GM20431 (cell line): ENCODE data around the gene ZNF101.
"Not testable (repeated sequence)": the region's sequence is repeated elsewhere in the genome, so short reads cannot be mapped to it uniquely, and the experiment has no call there.

Source experiments
- in situ Hi-C: fragments of 300-500 bp; cut with MseI, MboI; formaldehyde crosslinking; loops from one replicate; pipeline ENCODE4 v1.15.0; 2020; ENCODE audit warnings: low sequenced_read_pairs; ENCODE audit not compliant: unreplicated experiment

The ZNF101 gene

DNA sequence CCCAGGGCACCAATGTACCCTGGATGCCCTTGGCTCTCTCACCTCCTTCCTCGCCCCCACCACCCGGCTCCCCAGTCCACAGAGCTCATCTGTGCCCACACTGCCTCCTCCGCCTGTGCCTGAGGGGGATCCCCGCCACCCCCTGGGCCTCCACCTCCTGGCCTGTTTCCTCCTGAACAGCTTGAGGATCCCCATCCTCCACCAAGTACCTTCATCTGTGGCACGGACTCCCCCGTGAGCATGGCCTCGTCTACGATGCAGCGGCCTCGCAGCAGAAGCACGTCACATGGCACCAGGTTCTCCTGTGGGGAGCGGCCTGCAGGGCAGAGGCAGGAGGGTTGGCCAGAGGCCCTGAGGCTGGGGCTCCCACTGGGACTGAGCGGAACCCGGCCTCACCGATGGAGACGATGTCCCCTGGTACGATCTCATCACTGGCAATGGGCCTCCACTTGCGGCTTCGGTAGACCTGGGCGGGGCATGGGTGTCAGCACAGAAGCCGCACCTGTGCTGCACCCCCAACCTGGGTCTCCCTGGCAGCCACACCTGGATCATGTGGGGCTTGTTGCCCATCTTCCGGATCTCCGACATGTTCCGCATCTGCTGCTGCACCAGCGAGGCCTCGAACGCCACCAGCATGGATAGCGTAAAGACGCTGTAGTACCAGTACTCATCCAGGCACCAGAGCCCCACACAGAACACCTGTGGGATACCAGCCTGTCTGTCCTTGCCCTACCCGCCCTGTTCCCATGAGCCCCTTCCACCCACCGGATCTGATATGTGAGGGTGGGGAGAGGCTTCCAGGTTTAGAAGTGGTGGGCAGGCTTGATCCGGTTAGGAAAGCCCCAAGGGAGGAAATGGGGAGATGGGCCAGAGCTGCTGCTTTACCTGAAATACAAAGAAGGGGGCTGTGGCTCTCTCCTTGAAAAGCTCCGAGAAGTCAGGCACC lies 11.9 kb upstream of the ZNF101 start:
- in situ Hi-C loops: no loop called here

DNA sequence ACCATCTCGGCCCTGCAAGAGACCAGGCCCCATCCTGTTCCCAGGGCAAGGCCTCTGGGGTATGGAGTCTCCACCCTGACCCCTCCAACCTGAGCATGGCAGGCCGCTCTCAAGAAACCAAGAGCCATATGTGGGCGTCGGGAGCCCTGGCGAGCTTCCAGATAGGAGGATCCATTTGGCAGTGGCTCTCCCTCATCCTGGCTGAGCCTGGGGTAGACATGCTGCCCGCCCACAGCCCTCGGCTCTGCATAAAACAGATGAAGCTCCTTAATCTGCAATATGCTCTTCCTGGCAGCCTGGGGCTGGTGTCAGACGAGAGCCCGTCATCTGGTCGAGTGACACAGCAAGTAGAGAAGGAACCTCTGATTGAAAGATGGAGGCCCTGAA lies 11.2 kb upstream of the ZNF101 start:
- in situ Hi-C loops: no loop called here

DNA sequence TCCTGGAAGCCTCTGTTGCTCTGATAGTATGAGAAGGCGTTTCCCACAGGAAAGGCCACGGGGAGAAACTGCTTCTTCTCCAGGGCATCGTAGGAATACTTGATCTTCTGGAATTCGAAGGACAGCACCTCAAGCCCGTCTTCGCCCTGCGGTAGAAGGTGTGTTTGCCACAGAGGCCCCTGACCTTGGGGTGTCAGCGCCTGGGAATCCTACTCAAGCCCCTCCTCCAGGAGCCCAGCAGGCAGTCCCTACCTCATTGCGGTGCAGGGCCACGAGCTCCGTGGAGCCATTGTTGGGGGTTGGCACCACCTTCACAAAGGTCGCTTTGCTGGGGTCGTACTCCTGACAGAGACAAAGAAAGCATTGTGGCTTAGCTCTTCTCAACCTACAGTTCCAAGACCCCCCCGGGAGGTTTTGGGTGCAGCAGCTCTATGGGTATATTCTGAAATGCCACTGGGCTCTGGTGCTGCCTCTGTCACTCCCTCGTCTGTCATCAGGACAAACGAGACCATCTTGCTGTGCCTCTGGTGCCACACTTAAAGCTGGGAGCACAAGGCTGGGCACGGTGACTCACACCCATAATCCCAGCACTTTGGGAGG lies 8.9 kb upstream of the ZNF101 start:
- in situ Hi-C loops: no loop called here

DNA sequence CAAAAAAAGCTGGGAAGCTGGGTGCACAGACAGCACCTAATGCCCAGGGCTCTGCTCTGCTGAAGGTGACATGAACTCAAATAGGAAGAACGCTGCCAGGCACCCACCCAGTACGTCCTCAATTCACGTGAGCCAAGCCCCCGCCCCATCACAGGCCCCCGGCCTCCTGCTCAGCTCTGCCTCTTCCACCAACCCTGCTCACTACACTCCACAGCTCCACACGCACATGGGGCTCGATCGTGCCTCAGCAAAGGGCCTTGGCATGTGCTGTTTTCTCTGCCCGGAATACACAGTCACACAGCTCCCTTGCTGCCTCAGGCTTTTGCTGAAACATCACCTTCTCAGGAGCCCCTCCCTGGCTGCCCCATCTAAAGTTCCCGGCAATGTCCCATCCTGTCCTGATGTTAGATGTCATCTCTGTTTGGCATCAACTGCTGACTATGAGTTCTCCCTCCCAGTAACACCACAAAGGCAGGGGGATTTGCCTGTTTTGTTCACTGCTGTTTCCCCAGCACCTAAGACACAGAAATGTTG lies 7.4 kb upstream of the ZNF101 start:
- in situ Hi-C loops: no loop called here

DNA sequence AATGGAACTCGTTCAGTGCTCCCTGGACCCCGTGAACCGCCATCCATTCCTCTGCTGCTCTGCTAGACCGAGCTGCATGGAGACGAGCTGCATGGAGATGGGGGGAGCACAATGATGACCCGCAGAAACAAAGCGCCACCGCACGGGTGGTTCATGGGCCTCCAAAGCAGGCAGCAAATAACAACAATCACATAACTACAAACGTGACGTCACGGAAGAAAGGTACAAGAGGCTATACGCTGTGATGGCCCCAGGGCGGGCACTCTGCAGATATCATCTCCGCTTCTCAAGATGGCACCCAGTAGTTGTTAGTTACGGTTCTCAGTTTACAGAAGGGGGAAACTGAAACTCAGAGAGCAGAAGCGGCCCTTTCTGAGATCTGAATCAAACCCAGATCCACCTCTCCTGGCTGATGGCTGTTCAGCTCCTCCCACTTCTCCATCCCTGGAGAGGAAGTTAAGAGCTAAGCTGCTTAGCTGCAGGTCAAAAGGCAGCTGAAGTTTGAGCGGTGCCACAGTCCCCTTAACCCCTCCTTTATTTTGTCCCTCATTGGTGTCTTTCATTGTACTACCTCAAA lies 6.9 kb upstream of the ZNF101 start:
- in situ Hi-C loops: no loop called here

DNA sequence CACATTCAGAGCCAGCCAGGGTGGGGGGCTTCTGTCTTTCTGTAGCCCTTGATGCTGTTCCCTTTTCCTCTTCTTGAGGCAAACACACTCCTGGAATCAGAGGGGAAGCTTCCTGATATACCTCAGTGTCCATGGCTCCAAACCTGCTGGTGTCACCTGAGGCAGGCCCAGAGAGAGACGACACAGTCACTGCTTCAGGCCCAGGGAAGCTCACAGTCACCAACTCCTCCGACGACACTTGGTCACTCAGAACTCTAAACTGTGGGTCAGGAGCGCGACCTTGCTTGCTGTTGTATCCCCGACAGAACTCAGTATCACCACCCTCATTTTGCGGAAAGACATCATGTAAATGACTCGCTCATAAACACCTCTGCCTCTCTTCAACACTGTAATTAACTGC lies 6.3 kb upstream of the ZNF101 start:
- in situ Hi-C loops: no loop called here

DNA sequence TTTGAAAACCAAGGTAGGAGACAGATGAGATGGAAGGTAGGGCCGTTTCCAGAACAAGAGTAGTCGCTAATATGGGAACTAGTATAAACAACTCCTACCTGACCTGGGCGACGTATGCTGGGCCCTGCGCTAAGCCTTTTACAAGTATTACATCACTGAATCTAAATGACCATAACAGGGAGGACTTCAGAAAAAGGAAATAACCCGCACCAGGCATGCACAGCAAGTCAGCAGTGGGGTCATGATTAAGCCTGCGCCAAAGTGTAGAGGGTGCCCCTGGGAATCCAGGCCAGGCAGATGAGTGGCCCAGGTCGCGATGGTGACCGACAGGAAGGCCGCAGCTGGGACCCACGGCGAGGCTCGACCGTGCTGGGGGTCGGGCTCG lies 5.8 kb upstream of the ZNF101 start:
- in situ Hi-C loops: no loop called here

DNA sequence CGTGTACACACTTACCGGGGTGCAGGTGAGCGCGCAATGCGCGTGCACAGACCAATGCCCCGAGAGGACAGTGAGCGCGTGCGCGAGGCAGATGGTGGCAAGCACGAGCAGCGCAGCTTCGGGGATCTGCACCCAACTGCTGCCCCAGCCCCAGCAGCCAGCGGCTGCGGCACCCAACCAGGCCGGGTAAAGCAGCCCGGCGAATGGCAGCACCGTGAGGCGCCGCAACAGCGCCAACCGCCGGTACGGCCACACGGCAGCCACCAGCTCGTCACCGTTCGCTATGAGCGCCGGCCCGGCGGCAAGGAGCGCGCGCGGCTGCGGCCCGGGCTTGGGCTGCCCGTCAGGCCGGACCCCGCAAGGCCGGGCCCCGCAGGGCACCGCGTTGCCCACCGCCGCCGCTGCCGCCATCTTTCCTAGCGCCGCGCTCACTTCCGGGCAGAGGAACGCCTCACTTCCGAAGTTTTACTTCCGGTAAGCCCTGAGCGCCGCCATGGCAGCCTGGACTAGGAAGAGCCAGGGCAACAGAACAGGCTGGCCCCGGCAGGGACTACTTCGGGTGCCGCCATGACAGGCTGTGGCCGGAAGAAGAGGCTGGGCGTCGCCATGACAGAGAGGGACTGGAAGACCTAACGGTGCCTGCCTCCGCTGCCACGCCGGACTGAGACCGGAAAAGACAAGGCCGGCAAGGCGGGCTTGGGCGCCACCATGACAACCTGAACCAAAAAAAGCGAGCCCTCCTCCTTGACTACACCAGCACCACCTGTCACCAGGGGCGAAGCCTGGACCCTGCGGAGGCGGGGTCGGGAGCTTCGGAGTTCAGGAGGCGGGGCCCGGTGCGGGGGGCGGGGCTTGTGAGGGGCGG lies 5.2 kb upstream of the ZNF101 start, which contains the start of gene ATP13A1:
TSS of gene ATP13A1 (minus strand) at position 421 of the 865 bp plus-strand sequence. CDS start at position 411, 10 bp downstream.
- in situ Hi-C loops: no loop called here

DNA sequence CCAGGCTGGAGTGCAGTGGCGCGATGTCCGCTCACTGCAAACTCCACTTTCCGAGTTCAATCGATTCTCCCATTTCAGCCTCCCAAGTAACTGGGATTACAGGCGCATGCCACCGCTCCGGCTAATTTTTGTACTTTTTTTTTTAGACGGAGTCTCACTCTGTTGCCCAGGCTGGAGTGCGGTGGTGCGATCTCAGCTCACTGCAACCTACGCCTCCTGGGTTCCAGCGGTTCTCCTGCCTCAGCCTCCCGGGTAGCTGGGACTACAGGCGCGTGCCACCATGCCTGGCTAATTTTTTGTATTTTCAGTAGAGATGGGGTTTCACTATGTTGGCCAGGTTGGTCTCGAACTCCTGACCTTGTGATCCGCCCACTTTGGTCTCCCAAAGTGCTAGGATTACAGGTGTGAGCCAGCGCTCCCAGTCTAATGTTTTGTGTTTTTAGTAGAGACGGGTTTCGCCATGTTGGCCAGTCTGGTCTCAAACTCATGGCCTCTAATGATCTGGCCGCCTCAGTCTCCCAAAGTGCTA lies 3.2 kb upstream of the ZNF101 start:
- in situ Hi-C loops: not testable (repeated sequence)

DNA sequence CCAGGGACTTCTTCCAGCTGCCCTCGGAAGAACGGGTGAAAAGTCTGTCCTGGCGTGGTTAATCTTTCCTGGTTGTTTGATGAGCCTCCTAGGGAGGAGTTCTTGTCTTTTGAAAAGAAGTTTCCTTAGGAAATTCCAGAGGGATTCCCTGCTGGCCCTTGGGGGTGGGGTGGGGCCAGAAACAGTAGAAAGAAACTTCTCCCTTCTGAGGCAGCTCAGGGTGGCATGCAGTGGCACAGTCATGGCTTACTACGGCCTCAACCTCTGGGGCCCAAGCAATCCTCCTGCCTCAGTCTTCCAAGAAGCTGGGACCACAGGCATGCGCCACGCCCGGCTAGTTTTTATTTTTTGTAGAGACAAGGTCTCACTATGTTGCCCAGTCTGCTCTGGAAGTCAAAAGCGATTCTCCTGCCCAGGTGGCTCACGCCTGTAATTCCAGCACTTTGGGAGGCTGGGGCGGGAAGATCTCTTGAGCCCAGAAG lies 1.5 kb downstream of the ZNF101 start:
- in situ Hi-C loops: no loop called here

DNA sequence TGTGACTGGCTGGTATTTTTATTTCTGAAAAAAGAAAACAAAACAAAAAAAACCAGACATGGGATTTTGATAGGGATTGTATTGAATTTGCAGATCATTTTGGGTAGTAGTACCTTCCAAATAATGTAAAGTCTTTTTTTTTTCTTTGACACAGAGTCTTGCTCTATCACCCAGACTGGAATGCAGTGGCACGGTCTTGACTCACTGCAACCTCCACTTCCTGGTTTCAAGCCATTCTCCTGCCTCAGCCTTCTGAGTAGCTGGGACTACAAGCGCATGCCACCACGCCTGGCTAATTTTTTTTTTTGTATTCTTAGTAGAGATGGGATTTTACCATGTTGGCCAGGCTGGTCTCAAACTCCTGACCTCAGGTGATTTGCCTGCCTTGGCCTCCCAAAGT lies 4.2 kb downstream of the ZNF101 start:
- in situ Hi-C loops: no loop called here

DNA sequence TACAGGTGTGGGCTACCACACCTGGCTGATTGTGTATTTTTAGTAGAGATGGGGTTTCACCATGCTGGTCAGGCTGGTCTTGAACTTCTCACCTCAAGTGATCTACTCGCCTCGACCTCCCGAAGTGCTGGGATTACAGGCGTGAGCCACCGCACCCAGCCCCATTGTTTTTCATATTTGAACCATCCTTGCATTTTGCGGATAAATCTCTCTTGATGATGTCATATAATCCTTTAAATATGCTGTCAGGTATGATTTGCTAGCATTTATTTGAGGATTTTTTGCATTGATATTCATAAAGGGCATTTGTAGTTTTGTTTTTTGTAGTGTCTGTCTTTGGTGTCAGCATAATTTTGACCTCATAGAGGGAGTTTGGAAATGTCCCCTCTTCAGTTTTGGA lies 5.7 kb downstream of the ZNF101 start:
- in situ Hi-C loops: no loop called here

DNA sequence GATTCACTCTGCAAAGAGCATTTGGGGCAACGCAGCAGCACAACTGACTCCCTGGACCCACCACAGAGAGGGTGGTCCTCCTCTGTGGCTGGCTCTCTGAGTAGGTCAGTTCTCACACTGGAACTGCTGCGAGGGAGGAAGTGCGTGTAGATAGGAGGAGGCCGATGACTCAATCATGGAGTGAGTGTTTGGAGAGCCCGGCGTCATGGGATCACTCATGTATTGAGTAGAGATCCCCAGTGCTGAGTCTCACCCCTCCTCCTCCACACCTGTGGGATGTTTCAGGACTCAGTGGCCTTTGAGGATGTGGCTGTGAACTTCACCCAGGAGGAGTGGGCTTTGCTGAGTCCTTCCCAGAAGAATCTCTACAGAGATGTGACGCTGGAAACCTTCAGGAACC lies 8.9 kb downstream of the ZNF101 start:
- in situ Hi-C loops: no loop called here

DNA sequence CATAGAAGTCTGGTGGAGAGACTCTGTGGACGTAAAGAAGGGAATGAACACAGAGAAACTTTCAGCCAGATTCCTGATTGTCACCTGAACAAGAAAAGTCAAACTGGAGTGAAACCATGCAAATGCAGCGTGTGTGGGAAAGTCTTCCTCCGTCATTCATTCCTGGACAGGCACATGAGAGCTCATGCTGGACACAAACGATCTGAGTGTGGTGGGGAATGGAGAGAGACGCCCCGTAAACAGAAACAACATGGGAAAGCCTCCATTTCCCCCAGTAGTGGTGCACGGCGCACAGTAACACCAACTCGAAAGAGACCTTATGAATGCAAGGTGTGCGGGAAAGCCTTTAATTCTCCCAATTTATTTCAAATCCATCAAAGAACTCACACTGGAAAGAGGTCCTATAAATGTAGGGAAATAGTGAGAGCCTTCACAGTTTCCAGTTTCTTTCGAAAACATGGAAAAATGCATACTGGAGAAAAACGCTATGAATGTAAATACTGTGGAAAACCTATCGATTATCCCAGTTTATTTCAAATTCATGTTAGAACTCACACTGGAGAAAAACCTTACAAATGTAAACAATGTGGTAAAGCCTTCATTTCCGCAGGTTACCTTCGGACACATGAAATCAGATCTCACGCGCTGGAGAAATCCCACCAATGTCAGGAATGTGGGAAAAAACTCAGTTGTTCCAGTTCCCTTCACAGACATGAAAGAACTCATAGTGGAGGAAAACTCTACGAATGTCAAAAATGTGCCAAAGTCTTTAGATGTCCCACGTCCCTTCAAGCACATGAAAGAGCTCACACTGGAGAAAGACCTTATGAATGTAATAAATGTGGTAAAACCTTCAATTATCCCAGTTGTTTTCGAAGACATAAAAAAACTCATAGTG lies 10.8 kb downstream of the ZNF101 start:
- in situ Hi-C loops: no loop called here

DNA sequence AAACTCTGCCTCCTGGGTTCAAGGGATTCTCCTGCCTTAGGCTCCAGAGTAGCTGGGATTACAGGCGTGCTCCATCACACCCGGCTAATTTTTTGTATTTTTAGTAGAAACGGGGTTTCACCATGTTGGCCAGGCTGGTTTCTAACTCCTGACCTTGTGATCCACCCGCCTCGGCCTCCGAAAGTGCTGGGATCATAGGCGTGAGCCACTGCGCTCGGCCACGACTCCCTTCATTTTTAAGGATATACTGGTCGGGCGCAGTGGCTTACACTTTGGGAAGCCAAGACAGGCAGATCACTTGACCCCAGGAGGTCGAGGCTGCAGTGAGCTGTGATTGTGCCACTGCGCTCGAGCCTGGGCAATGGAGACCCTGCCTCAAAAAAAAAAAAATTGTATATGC lies 17.5 kb downstream of the ZNF101 start:
- in situ Hi-C loops: not testable (repeated sequence)

DNA sequence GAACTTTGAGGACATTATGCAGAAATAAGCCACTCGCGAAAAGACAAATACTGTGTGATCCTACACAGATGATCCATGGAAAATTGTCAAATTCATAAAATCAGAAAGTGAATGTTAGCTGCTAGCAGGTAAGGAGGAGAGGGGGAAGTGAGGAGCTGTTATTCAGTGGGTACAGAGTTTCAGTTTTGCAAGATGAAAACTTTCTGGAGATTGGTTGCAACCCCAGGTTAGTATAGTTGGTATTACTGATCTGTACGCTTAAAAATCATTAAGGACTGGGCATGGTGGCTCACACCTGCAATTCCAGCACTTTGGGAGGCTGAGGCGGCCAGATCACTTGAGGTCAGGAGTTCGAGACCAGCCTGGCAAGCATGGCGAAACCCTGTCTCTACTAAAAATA lies 17.9 kb downstream of the ZNF101 start:
- in situ Hi-C loops: no loop called here

DNA sequence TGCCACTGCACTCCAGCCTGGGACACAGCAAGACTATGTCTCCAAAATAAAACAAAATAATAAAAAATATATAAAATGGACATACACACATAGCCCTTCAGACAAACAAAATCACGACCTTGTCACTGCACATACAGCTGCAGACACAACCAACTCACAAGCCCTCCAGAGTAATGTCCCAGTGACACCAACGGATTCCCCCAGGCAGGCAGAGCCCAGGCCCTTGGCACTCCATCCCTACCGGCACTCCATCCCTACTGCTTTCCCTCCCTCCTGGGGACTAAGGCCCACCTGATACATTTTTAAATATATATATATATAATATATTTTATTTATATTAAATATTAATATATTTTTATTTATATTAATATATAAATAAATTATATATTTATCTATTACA lies 18.5 kb downstream of the ZNF101 start:
- in situ Hi-C loops: no loop called here

DNA sequence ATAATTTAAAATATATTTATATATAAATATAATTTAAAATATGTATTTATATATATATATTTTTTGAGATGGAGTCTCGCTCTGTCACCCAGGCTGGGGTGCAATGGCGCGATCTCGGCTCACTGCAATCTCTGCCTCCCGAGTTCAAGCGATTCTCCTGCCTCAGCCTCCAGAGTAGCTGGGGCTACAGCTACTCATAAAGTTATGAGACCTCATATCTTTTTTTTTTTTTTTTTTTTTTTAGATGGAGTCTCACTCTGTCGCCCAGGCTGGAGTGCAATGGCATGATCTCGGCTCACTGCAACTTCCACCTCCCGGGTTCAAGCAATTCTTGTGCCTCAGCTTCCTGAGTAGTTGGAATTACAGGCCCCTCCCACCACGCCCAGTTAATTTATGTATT lies 20.4 kb downstream of the ZNF101 start:
- in situ Hi-C loops: not testable (repeated sequence)

DNA sequence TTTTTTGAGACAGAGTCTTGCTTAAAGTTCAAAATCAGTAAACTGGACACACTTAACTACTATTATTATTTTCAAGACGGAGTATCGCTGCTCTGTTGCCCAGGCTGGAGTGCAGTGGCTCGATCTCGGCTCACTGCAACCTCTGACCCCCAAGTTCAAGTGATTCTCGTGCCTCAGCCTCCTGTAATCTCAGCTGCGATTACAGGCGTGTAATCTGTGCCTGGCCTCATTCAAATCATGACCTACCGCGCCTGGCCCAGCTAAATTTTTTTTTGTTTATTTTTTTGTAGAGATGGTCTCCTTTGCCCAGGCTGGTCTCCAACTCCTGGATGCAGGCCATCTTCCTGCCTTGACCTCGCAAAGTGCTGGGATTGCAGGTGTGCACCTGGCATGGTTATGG lies 23.0 kb downstream of the ZNF101 start:
- in situ Hi-C loops: no loop called here
